HS-5 (cell line): ENCODE data around the gene PATE1.
"Not testable (repeated sequence)": the region's sequence is repeated elsewhere in the genome, so short reads cannot be mapped to it uniquely, and the experiment has no call there.

Experiments used
- DNase-seq: peaks from one replicate; pipeline ENCODE4 v3.0.0-alpha.2; 2012; ENCODE audit warnings: low read depth

Gene PATE1

DNA sequence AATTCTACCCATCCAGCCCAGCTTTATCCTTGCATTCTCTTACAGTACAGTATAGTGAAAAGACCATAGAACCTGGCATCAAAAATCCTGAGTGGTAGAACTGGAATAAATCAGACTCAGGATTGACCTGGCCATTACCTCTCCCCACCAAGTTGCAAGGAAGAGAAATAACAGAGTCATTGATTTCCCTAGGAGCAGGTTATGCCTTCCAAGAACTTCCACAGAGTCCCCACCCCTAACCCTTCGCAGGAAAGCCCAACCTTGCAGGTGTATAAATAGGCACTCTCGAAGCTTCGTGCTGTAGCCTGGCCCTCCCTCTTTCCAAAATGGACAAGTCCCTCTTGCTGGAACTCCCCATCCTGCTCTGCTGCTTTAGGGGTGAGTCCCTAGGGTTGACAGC, at the start of gene PATE1:
PATE1 (plus strand) TSS at position 301 of the 400 bp plus-strand sequence; CDS start at position 327, 26 bp downstream.
- DNase-seq = no peak

- no peak for DNase-seq
Observed at GRCh38 chr11:125701018-125701610, 45.0 kb upstream of the PATE1 start.

DNA sequence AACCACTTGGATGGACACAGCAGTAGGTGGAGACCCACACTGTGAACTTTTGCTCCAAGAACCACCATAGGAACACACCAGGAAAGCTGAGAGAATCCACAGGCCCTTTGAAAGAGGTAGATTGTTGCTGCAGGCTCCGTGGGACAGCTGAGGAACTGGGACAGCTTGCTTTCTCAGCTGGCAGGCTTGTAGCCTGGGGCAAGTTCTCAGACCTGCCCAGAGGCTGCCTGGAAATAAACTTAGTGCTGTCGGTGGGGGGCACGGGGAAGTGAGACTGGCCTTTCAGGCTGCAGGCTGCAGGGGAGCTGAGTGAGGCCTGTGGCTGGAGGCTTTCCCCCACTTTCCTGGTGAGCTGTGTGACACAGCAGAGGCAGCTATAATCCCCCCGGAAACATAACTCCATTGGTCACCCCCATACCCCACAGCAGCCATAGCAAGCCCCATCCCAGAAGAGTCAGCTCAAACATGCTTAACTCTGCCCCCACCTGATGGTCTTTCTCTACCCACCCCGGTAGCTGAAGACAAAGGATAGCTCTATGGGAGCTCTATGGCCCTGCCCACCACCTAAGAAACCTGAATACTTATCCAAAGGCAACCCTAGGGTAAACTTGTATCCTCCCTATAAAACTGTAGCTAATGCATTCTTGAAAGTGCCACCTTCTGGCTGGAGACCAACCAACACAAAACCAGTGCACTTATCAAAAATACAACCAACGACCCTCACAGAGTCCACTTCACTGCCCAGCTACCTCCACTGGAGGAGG, 44.0 kb upstream of the PATE1 start:
- no peak for DNase-seq

DNA sequence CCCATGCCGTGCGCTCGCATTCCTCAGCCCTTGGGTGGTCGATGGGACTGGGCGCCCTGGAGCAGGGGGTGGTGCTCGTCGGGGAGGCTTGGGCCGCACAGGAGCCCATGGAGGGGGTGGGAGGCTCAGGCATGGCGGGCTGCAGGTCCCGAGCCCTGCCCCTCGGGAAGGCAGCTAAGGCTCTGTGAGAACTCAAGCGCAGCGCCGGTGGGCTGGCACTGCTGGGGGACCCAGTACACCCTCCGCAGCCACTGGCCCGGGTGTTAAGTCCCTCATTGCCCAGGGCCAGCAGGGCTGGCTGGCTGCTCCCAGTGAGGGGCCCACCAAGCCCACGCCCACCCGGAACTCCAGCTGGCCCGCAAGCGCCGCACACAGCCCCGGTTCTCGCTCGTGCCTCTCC, 41.4 kb upstream of the PATE1 start:
- DNase-seq = not testable (repeated sequence)

- DNase-seq = no peak
Observed at GRCh38 chr11:125720781-125721180, 25.3 kb upstream of the PATE1 start.

- DNase-seq = no peak
Observed at GRCh38 chr11:125724125-125724524, 22.0 kb upstream of the PATE1 start.

DNA sequence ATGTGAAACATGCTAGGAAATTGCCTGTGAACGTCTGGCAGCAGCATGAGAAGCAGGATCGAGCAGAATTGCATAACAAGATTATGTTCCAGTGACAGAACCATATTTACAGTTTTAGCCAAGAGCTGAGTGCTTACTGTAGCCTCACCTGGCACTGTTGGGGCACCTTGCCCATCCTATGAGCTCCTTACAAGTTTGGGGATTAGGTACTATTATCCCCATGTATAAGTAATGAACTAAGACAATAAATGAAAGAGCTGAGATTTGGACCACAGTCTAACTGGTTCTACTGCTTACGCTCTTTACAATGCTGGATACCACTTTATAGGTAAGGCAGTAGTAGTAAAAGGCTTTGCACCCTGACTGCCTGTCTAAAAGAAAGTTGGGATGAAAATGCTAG, 17.1 kb upstream of the PATE1 start:
- DNase-seq = no peak

GRCh38 chr11:125740617-125741016, 5.5 kb upstream of the PATE1 start:
- DNase-seq = no peak

- DNase-seq = no peak
Observed at GRCh38 chr11:125743681-125744080, 2.4 kb upstream of the PATE1 start.

GRCh38 chr11:125750629-125751028, 4.5 kb downstream of the PATE1 start:
- no peak for DNase-seq

DNA sequence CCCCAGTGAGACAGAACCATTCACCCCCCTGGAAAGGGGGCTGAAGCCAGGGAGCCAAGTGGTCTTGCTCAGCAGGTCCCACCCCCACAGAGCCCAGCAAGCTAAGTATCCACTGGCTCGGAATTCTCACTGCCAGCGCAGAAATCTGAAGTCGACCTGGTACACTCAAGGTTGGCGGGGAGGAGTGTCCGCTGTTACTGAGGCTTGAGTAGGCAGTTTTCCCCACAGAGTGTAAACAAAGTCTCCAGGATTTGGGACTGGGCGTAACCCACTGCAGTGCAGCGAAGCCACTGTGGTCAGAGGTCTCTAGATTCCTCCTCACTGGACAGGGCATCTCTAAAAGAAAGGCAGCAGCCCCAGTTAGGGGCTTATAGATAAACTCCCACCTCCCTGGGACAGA, 10.0 kb downstream of the PATE1 start:
- no peak for DNase-seq

- DNase-seq = no peak
Observed at GRCh38 chr11:125762445-125762844, 16.4 kb downstream of the PATE1 start.

GRCh38 chr11:125763483-125763882, 17.4 kb downstream of the PATE1 start:
- DNase-seq = no peak

DNA sequence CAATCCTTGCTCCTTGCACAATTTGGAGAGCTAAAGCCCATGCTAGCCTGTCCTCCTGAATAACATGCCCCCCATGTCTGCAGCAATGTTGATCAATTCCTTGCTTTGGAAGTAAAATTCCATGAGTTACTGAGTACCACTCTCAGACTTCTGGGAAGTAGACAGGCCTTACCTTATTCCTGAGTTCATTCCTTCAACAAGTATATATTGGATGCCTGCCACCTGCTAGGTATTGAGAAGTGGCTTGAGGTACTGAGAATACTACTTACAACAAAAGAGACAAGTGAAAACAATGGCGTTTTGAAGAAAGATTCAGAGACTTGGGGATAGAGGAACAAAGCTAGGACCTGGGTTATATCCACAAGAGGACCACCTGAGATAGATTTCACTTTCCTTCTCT, 20.2 kb downstream of the PATE1 start:
- DNase-seq = no peak

DNA sequence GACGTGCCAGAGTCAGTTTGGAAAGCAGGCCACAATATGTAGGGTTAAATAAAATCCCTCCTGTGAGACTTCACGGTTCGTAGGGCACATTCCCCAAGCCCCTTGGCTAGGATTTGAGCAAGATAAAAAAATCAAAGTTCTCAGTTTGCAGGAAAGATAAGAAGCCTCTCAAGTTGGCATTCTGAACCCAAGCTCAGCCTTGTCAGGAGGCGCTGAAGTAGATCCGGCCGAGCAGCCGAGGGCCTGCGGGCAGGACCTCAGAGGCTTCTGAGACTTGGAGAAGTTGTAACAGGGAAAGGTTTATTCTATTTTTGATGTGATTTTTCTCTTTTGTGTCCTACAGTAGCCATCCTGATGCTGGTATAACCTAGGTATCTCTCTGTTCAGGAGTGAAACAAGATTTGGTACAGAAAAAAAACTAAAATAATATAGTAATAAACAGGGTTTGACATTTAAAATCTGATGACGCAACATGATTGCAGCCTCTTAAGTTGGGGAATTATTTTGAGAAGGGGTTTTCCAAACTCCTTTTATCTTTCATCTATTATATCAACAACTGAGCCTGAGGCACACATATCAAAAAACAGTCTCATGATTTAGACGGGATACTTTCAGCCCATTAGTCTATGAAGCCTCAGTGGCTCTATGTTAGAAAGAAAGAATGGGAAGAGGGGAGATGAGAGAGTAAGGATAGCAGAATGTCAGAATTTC, 22.4 kb downstream of the PATE1 start:
- DNase-seq = no peak

GRCh38 chr11:125770583-125770982, 24.5 kb downstream of the PATE1 start:
- DNase-seq = no peak

DNA sequence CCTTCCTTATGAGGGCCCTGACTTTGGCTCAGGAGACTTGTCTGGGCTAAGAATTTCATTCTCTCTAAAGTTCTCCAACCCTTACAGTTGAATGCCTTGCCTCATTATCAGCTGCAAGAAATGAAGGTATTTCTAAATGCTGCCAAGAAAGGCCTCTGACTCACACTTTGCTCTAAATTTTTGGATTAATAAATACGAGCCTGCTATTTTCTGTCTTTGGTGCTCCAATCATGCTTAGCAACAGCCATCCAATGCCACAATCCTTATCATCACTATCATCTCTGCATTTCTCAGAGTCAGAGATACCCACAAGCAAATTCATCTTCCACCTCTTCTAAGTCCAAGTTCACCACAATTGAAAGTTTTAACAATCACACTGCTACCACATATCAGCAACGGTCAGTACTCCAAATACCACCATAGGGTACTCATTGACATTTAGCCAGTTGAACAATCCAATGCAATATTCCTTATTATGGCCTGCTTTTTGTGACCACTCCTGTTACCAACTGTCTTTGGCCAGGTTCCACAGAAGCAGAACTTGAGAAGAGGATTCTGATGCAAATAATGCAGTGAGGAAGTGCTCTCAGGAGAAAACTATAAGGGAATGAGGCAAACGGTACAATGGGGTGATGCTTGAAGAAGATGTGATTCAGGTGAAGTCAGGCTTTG, 26.9 kb downstream of the PATE1 start:
- DNase-seq = peak; percentile 16

- DNase-seq = no peak
Observed at GRCh38 chr11:125773516-125773915, 27.4 kb downstream of the PATE1 start.

DNA sequence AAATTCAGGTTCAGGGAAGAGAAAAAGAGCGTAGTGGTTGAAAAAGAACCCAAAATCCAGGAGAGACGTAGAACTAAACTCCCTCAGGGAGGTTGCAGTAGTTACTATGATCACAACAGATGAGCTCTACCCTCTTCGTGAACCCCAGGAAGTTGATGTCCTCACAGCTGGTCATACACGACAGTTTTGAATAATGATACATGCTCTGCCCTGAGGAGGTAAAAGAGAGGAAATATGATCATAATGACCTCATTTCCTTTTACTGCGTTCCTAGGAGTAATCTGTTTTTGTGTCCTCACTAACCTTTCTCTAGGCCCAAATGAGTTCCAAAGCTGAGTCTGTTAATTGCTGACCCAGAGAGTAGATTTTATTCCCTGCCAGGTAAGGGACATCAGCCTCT, 31.2 kb downstream of the PATE1 start:
- DNase-seq = peak; percentile 20

GRCh38 chr11:125778728-125779127, 32.6 kb downstream of the PATE1 start, which contains the start of gene PATE2:
TSS of gene PATE2 (minus strand) at chr11:125778828. CDS start at chr11:125778773, 55 bp downstream.
- no peak for DNase-seq

DNA sequence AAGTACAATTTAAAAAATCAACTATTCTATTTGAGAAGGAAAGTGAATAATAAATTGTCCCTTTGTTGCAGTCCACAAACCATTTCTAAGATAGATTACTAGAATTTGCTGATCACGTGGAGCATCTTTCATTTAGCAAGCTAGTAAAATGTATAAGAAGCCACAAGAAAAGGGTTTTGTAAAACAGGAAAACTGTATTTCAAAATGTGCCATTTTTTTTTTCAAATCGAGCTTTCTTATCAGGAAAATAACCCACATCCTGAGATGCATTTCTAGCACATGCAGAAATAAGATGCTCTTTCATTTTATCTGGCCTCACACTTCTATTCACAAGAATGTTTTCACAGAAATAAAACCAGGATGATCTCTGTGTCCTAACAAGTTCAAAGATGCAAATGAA, 38.6 kb downstream of the PATE1 start:
- DNase-seq = no peak

GRCh38 chr11:125787827-125788226, 41.7 kb downstream of the PATE1 start, which contains the start of gene PATE3:
TSS of gene PATE3 (plus strand) at chr11:125788127. CDS start at chr11:125788152, 25 bp downstream.
- DNase-seq = no peak
